Measurements from ENCODE around the gene MSMP. TPM values are rescaled to one million over a fixed set of nuclear protein-coding genes. Genes with fewer than 3 reads are reported as not detected.

MSMP gene
- total RNA-seq, 1 experiment from 2014 or later, result not detected

DNA sequence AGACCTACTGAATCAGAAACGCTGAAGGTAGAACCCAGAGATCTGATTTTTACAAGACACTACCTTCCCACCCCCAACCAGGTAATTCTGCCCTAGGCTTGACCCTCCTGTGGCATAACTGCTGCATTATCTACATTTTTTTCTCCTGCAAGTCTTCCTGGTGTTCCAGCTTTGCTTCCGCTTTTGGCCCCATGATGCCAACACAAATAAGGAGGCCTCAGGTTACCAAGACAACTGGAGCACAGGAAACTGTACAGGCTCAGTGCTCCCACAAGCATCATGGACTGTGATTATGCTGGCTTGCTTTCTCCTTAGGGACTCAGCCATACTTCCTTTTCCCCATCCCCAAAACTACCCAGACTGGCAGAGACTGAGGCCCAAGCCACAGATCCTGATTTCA, 6.6 kb upstream of the MSMP start:
- peaks cover 14% of the 10 kb centered on the region for H3K36me3 Mint-ChIP-seq (ENCODE audit: insufficient read depth, unreplicated experiment)
- DNase-seq (ENCODE audit: unreplicated experiment), result peak; percentile 59
- H3K27me3 Mint-ChIP-seq (ENCODE audit: insufficient read depth, unreplicated experiment), result no peaks in the 10 kb centered on the region
- H3K4me3 Mint-ChIP-seq (ENCODE audit: unreplicated experiment), result no peak overlapping the region
- intact Hi-C loops (cut with micrococcal nuclease), result no loop called here
- POLR2A ChIA-PET, result interaction anchor here (0.7 to 4.9 kb wide), 4 partner anchors 9 to 72 kb away, joined by 3 to 48 read pairs (median 16); partner anchors contain the start of genes GBA2 and RGP1
- CTCF ChIA-PET, result interaction anchor here (0.5 to 2.0 kb wide), 8 partner anchors 13 to 116 kb away, joined by 3 to 6 read pairs (median 3); no protein-coding TSS in a partner anchor
- H3K27ac Mint-ChIP-seq (ENCODE audit: low read depth, unreplicated experiment), result no peak overlapping the region
- no TSS peak for BruUV-seq (replicated peaks)
- peaks cover 20% of the 10 kb centered on the region for H3K4me1 Mint-ChIP-seq (ENCODE audit: insufficient read depth, unreplicated experiment)
- no peaks in the 10 kb centered on the region for H3K9me3 Mint-ChIP-seq (ENCODE audit: unreplicated experiment)
- TF ChIP-seq, protein P1, sequence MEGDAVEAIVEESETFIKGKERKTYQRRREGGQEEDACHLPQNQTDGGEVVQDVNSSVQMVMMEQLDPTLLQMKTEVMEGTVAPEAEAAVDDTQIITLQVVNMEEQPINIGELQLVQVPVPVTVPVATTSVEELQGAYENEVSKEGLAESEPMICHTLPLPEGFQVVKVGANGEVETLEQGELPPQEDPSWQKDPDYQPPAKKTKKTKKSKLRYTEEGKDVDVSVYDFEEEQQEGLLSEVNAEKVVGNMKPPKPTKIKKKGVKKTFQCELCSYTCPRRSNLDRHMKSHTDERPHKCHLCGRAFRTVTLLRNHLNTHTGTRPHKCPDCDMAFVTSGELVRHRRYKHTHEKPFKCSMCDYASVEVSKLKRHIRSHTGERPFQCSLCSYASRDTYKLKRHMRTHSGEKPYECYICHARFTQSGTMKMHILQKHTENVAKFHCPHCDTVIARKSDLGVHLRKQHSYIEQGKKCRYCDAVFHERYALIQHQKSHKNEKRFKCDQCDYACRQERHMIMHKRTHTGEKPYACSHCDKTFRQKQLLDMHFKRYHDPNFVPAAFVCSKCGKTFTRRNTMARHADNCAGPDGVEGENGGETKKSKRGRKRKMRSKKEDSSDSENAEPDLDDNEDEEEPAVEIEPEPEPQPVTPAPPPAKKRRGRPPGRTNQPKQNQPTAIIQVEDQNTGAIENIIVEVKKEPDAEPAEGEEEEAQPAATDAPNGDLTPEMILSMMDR (IDR thresholded peaks at IDR 0.05; ENCODE audit: unreplicated experiment), result no peak

DNA sequence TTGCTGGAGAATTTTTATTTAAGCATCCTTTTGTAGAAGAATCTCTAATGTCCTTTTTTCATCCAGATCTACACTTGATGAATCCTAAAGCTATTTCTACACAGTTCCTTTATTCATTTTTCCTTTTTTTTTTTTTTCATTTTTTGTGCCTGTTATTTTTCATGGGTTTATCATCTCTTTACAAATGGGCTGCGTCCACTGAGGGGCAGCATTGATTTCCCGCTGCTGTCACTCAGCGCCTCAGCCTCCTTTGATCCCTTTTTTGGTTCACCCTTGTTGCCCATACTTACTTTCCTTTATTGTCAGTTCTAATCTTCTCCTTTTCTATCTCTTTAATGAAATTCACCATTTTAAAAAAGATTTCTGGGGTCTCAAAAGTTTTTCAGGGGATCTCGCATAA, 5.7 kb upstream of the MSMP start:
- POLR2A ChIA-PET, result interaction anchor here (1.2 to 4.9 kb wide), 4 partner anchors 9 to 28 kb away, joined by 4 to 48 read pairs (median 16); partner anchors contain the start of genes CREB3, GBA2, RGP1 and TLN1
- intact Hi-C loops (cut with micrococcal nuclease), result no loop called here
- Mint-ChIP-seq H3K27ac (ENCODE audit: low read depth, unreplicated experiment) (no peak overlapping the region), H3K27me3 (ENCODE audit: insufficient read depth, unreplicated experiment) (no peaks in the 10 kb centered on the region), H3K4me1 (ENCODE audit: insufficient read depth, unreplicated experiment) (peaks cover 20% of the 10 kb centered on the region), H3K9me3 (ENCODE audit: unreplicated experiment) (no peaks in the 10 kb centered on the region), H3K36me3 (ENCODE audit: insufficient read depth, unreplicated experiment) (peaks cover 14% of the 10 kb centered on the region), H3K4me3 (ENCODE audit: unreplicated experiment) (no peak overlapping the region)
- no TSS peak for BruUV-seq (replicated peaks)
- no peak for DNase-seq (ENCODE audit: unreplicated experiment)
- CTCF ChIA-PET, result interaction anchor here (1.3 kb wide), 1 partner anchor 27 kb away, joined by 3 read pairs; no protein-coding TSS in a partner anchor
- TF ChIP-seq, protein P1 (IDR thresholded peaks at IDR 0.05; ENCODE audit: unreplicated experiment), result no peak

DNA sequence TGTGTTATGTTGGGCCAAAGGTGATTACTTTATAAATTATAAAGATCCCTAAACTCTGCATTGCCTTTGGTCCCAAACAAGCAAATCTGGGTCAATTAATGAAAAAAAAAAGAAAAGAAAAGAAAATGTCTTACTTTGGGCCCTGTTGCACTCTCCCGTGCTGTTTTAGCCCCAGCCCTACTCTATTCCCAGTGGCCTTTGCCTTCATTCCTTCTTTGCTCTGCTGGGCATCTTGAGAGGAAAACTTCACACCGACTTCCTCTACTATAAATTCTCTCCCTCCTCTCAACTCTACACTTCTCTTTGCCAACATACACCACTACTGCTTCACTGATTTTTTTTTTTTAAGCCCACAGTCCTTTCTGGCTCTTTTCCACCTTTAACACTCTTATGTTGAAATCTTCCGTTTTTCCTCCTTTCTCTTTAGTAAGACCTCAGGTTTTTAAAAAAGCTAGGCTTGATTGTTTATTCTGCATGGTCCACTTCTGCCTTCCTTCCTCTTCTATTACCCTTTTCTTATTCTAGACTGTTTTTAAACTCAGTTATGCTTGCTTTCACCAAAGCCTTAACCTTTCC, 4.5 kb upstream of the MSMP start:
- POLR2A ChIA-PET, result interaction anchor here (0.7 to 4.9 kb wide), 10 partner anchors 10 to 101 kb away, joined by 3 to 48 read pairs (median 4); partner anchors contain the start of genes ARHGEF39, CCDC107, CREB3 and GBA2
- DNase-seq (ENCODE audit: unreplicated experiment), result no peak
- peaks cover 20% of the 10 kb centered on the region for H3K4me1 Mint-ChIP-seq (ENCODE audit: insufficient read depth, unreplicated experiment)
- intact Hi-C loops (cut with micrococcal nuclease), result no loop called here
- peak overlapping the region; percentile 1 for H3K4me3 Mint-ChIP-seq (ENCODE audit: unreplicated experiment)
- CTCF ChIA-PET, result interaction anchor here (0.6 to 2.8 kb wide), 5 partner anchors 11 to 356 kb away, joined by 3 to 17 read pairs (median 4); no protein-coding TSS in a partner anchor
- no peaks in the 10 kb centered on the region for H3K27me3 Mint-ChIP-seq (ENCODE audit: insufficient read depth, unreplicated experiment)
- H3K36me3 Mint-ChIP-seq (ENCODE audit: insufficient read depth, unreplicated experiment), result peaks cover 19% of the 10 kb centered on the region
- TF ChIP-seq, protein P1 (IDR thresholded peaks at IDR 0.05; ENCODE audit: unreplicated experiment), result no peak
- no peaks in the 10 kb centered on the region for H3K9me3 Mint-ChIP-seq (ENCODE audit: unreplicated experiment)
- H3K27ac Mint-ChIP-seq (ENCODE audit: low read depth, unreplicated experiment), result peak overlapping the region; percentile 4
- BruUV-seq (replicated peaks), result no TSS peak

DNA sequence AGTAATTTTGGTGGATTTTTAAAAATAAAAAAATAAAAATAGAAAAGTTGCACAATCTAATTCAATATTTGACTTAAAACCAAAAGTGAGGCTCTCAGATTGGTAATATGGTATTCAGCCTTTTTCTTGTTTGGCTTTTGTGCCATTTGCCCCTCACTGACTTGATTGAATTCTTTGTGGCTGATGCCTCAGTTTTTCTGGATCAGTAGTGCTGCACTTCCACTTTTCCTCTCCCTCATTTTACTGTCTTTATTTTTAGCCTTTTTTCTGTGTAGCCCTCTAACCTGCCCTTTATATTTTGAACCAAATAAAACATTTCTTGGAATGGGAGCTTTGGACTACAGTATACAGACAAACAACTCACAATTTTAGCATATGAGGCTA, 3.8 kb upstream of the MSMP start:
- intact Hi-C loops (cut with micrococcal nuclease), result loop anchor here (2.0 kb wide), 1 partner anchor 25 kb away; the partner anchor contains the start of genes CREB3 and TLN1
- POLR2A ChIA-PET, result interaction anchor here (0.7 to 4.9 kb wide), 7 partner anchors 10 to 93 kb away, joined by 3 to 48 read pairs (median 4); partner anchors contain the start of genes ARHGEF39, CREB3, GBA2 and RGP1
- H3K4me3 Mint-ChIP-seq (ENCODE audit: unreplicated experiment), result peak overlapping the region; percentile 97
- H3K27me3 Mint-ChIP-seq (ENCODE audit: insufficient read depth, unreplicated experiment), result no peaks in the 10 kb centered on the region
- peak overlapping the region; percentile 98 for H3K27ac Mint-ChIP-seq (ENCODE audit: low read depth, unreplicated experiment)
- CTCF ChIA-PET, result interaction anchor here (0.6 to 2.8 kb wide), 4 partner anchors 11 to 356 kb away, joined by 3 to 17 read pairs (median 4); no protein-coding TSS in a partner anchor
- TF ChIP-seq, protein P1 (IDR thresholded peaks at IDR 0.05; ENCODE audit: unreplicated experiment), result no peak
- peaks cover 20% of the 10 kb centered on the region for H3K4me1 Mint-ChIP-seq (ENCODE audit: insufficient read depth, unreplicated experiment)
- H3K36me3 Mint-ChIP-seq (ENCODE audit: insufficient read depth, unreplicated experiment), result peaks cover 26% of the 10 kb centered on the region
- no peak for DNase-seq (ENCODE audit: unreplicated experiment)
- no peaks in the 10 kb centered on the region for H3K9me3 Mint-ChIP-seq (ENCODE audit: unreplicated experiment)
- BruUV-seq (replicated peaks), result TSS peak; percentile 18
